ENCODE measurements around the gene MYPN. TPM values are rescaled to one million over a fixed set of nuclear protein-coding genes. Genes with fewer than 3 reads are reported as not detected.
"Not testable (repeated sequence)": the region's sequence is repeated elsewhere in the genome, so short reads cannot be mapped to it uniquely, and the experiment has no call there.

The MYPN gene
- total RNA-seq, 2 donors from 2014 or later, result 0.07 to 0.27 TPM

- peak; percentile 82 for TF ChIP-seq CTCF (IDR thresholded peaks at IDR 0.05)
- Histone ChIP-seq H3K36me3 (no peaks in the 10 kb centered on the region), H3K27ac (no peak overlapping the region), H3K4me3 (no peak overlapping the region), H3K9me3 (no peaks in the 10 kb centered on the region), H3K9ac (ENCODE audit: low read depth in 2 of 2, low read length in 2 of 2) (no peak overlapping the region), H3K4me1 (no peaks in the 10 kb centered on the region), H3K27me3 (no peaks in the 10 kb centered on the region)
- intact Hi-C loops (cut with DNase I), result loop anchor here (2.0 kb wide), 2 partner anchors 76 to 300 kb away; no protein-coding TSS in a partner anchor
- DNase-seq, result peak; percentile 71
Observed at GRCh38 chr10:68156373-68157185, 47.3 kb downstream of the MYPN start.

DNA sequence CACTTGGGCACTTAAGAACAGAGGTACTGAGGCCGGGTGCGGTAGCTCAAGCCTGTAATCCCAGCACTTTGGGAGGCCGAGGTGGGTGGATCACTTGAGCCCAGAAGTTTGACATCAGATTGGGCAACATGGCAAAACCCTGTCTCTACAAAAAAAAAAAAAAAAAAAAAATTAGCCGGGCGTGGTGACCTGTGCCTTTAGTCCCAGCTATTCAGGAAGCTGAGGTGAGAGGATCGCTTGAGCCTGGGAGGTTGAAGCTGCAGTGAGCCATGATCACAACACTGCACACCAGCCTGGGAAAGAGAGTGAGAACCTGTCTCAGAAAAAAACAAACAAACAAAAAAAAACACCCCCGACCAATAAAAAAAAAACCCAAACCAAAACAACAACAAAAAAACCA, 48.2 kb downstream of the MYPN start:
- H3K9me3 ChIP-seq; DNase-seq; H3K27ac ChIP-seq; H3K9ac ChIP-seq (ENCODE audit: low read depth in 2 of 2, low read length in 2 of 2); H3K4me3 ChIP-seq; H3K27me3 ChIP-seq; H3K36me3 ChIP-seq; H3K4me1 ChIP-seq: not testable (repeated sequence)
- intact Hi-C loops (cut with DNase I), result loop anchor here (2.0 kb wide), 2 partner anchors 77 to 301 kb away; no protein-coding TSS in a partner anchor

- Histone ChIP-seq H3K36me3 (no peaks in the 10 kb centered on the region), H3K9me3 (no peaks in the 10 kb centered on the region), H3K4me1 (no peaks in the 10 kb centered on the region), H3K27ac (no peak overlapping the region), H3K27me3 (no peaks in the 10 kb centered on the region), H3K9ac (ENCODE audit: low read depth in 2 of 2, low read length in 2 of 2) (no peak overlapping the region), H3K4me3 (no peak overlapping the region)
- DNase-seq, result no peak
- intact Hi-C loops (cut with DNase I), result no loop called here
- TF ChIP-seq CTCF (IDR thresholded peaks at IDR 0.05), result no peak
Observed at GRCh38 chr10:68158031-68158430, 48.7 kb downstream of the MYPN start.

GRCh38 chr10:68163735-68164134, 54.4 kb downstream of the MYPN start:
- no peak overlapping the region for H3K9ac ChIP-seq (ENCODE audit: low read depth in 2 of 2, low read length in 2 of 2)
- no peak overlapping the region for H3K4me3 ChIP-seq
- no peaks in the 10 kb centered on the region for H3K36me3 ChIP-seq
- no peaks in the 10 kb centered on the region for H3K4me1 ChIP-seq
- intact Hi-C loops (cut with DNase I), result no loop called here
- no peak for TF ChIP-seq CTCF (IDR thresholded peaks at IDR 0.05)
- no peak overlapping the region for H3K27ac ChIP-seq
- H3K27me3 ChIP-seq, result no peaks in the 10 kb centered on the region
- H3K9me3 ChIP-seq, result no peaks in the 10 kb centered on the region
- DNase-seq, result peak; percentile 24

GRCh38 chr10:68165643-68166042, 56.4 kb downstream of the MYPN start:
- TF ChIP-seq CTCF (IDR thresholded peaks at IDR 0.05), result no peak

More at GRCh38 chr10:68165643-68166042, 56.4 kb downstream of the MYPN start:
- DNase-seq, result no peak
- H3K9ac ChIP-seq (ENCODE audit: low read depth in 2 of 2, low read length in 2 of 2), result no peak overlapping the region
- no peaks in the 10 kb centered on the region for H3K9me3 ChIP-seq
- H3K4me3 ChIP-seq, result no peak overlapping the region
- H3K27me3 ChIP-seq, result no peaks in the 10 kb centered on the region
- H3K36me3 ChIP-seq, result no peaks in the 10 kb centered on the region
- intact Hi-C loops (cut with DNase I), result no loop called here
- H3K4me1 ChIP-seq, result no peaks in the 10 kb centered on the region
- H3K27ac ChIP-seq, result no peak overlapping the region

All from colonic mucosa (tissue), 4 donors.